ENCODE results near the gene STX17. TPM values are rescaled to one million over a fixed set of nuclear protein-coding genes. Genes with fewer than 3 reads are reported as not detected.

The STX17 gene
- total and polyA plus RNA-seq, 2 experiments from 2014 or later = 16.9 to 17.0 TPM

GRCh38 chr9:99918134-99918533 lies 11.7 kb downstream of the STX17 start:
- WGBS, 2 experiments (ENCODE audit: low coverage in 1 of 2, low lambda C conversion rate in 2 of 2, missing lambda C conversion rate in 2 of 2) = 73 to 75% methylated on average over 3 of the region's 3 CpGs
- TF ChIP-seq EZH2phosphoT487 (IDR thresholded peaks at IDR 0.05; ENCODE audit: insufficient read depth, low read depth) (no peak), EZH2 (IDR thresholded peaks at IDR 0.05; ENCODE audit: insufficient read depth, poor library complexity, severe bottlenecking) (no peak)

GRCh38 chr9:99919930-99920329 lies 13.5 kb downstream of the STX17 start:
- Histone ChIP-seq H3K27ac (no peak overlapping the region), H3K4me3 (no peak overlapping the region), H3K4me2 (ENCODE audit: unreplicated experiment) (no peak overlapping the region), H3K9ac (no peak overlapping the region), H3K27me3 (replicated peaks; ENCODE audit: insufficient read depth) (no peaks in the 10 kb centered on the region), H2AFZ (no peak overlapping the region), H3K4me1 (ENCODE audit: insufficient read depth) (no peaks in the 10 kb centered on the region), H3K36me3 (ENCODE audit: low read depth) (peaks cover 29% of the 10 kb centered on the region; the same call in 1 of the 2 replicates), H3K79me2 (ENCODE audit: insufficient read depth) (no peaks in the 10 kb centered on the region), H4K20me1 (ENCODE audit: insufficient read depth) (no peaks in the 10 kb centered on the region), H3K9me2 (ENCODE audit: insufficient read depth) (no peaks in the 10 kb centered on the region), H3F3A (ENCODE audit: insufficient read depth) (no peaks in the 10 kb centered on the region), H3K9me3 (ENCODE audit: low read depth) (no peaks in the 10 kb centered on the region)
- in situ Hi-C loops (cut with MboI) = no loop called here
- TF ChIP-seq EZH2 (IDR thresholded peaks at IDR 0.05; ENCODE audit: insufficient read depth, poor library complexity, severe bottlenecking) (no peak), EZH2phosphoT487 (IDR thresholded peaks at IDR 0.05; ENCODE audit: insufficient read depth, low read depth) (no peak)
- 52 to 55% methylated on average over 2 of the region's 2 CpGs for WGBS, 2 experiments (ENCODE audit: low coverage in 1 of 2, low lambda C conversion rate in 2 of 2, missing lambda C conversion rate in 2 of 2)
- no peak for DNase-seq

More at GRCh38 chr9:99918134-99918533, 11.7 kb downstream of the STX17 start:
- Histone ChIP-seq H3F3A (ENCODE audit: insufficient read depth) (no peaks in the 10 kb centered on the region), H2AFZ (no peak overlapping the region), H3K4me3 (no peak overlapping the region), H3K79me2 (ENCODE audit: insufficient read depth) (peaks cover 2% of the 10 kb centered on the region), H4K20me1 (ENCODE audit: insufficient read depth) (no peaks in the 10 kb centered on the region), H3K9me3 (ENCODE audit: low read depth) (no peaks in the 10 kb centered on the region), H3K9me2 (ENCODE audit: insufficient read depth) (no peaks in the 10 kb centered on the region), H3K27ac (no peak overlapping the region), H3K36me3 (ENCODE audit: low read depth) (peaks cover 26% of the 10 kb centered on the region; the same call in 1 of the 2 replicates), H3K4me1 (ENCODE audit: insufficient read depth) (no peaks in the 10 kb centered on the region), H3K27me3 (replicated peaks; ENCODE audit: insufficient read depth) (no peaks in the 10 kb centered on the region), H3K4me2 (ENCODE audit: unreplicated experiment) (no peak overlapping the region), H3K9ac (no peak overlapping the region)
- in situ Hi-C loops (cut with MboI) = no loop called here
- DNase-seq = no peak

- no peaks in the 10 kb centered on the region for H3K9me2 ChIP-seq (ENCODE audit: insufficient read depth)
- 70 to 72% methylated on average over 4 of the region's 4 CpGs for WGBS, 2 experiments (ENCODE audit: low coverage in 1 of 2, low lambda C conversion rate in 2 of 2, missing lambda C conversion rate in 2 of 2)
- no peaks in the 10 kb centered on the region for H3K27me3 ChIP-seq (replicated peaks; ENCODE audit: insufficient read depth)
- H3K27ac ChIP-seq = no peak overlapping the region
- no peaks in the 10 kb centered on the region for H3K4me1 ChIP-seq (ENCODE audit: insufficient read depth)
- no peak overlapping the region for H3K4me2 ChIP-seq (ENCODE audit: unreplicated experiment)
- no peaks in the 10 kb centered on the region for H3K9me3 ChIP-seq (ENCODE audit: low read depth)
- H3K79me2 ChIP-seq (ENCODE audit: insufficient read depth) = no peaks in the 10 kb centered on the region
- TF ChIP-seq EZH2 (IDR thresholded peaks at IDR 0.05; ENCODE audit: insufficient read depth, poor library complexity, severe bottlenecking) (no peak), EZH2phosphoT487 (IDR thresholded peaks at IDR 0.05; ENCODE audit: insufficient read depth, low read depth) (no peak)
- no peaks in the 10 kb centered on the region for H4K20me1 ChIP-seq (ENCODE audit: insufficient read depth)
- no peak for DNase-seq
- H3K9ac ChIP-seq = no peak overlapping the region
- no peak overlapping the region for H2AFZ ChIP-seq
- in situ Hi-C loops (cut with MboI) = no loop called here
- no peak overlapping the region for H3K4me3 ChIP-seq
- peaks cover 25% of the 10 kb centered on the region; the same call in 1 of the 2 replicates for H3K36me3 ChIP-seq (ENCODE audit: low read depth)
- no peaks in the 10 kb centered on the region for H3F3A ChIP-seq (ENCODE audit: insufficient read depth)
Measured at GRCh38 chr9:99921875-99922710, 15.6 kb downstream of the STX17 start.

- in situ Hi-C loops (cut with MboI) = no loop called here
Measured at GRCh38 chr9:99922711-99923030, 16.2 kb downstream of the STX17 start.

More at GRCh38 chr9:99922711-99923030, 16.2 kb downstream of the STX17 start:
- H3K4me3 ChIP-seq = no peak overlapping the region
- no peak overlapping the region for H3K27ac ChIP-seq
- no peak overlapping the region for H3K4me2 ChIP-seq (ENCODE audit: unreplicated experiment)
- no peaks in the 10 kb centered on the region for H3K79me2 ChIP-seq (ENCODE audit: insufficient read depth)
- no peak overlapping the region for H2AFZ ChIP-seq
- no peak for DNase-seq
- H3K36me3 ChIP-seq (ENCODE audit: low read depth) = peaks cover 21% of the 10 kb centered on the region; the same call in 1 of the 2 replicates
- no peak overlapping the region for H3K9ac ChIP-seq
- H3K9me3 ChIP-seq (ENCODE audit: low read depth) = no peaks in the 10 kb centered on the region
- no peaks in the 10 kb centered on the region for H4K20me1 ChIP-seq (ENCODE audit: insufficient read depth)
- TF ChIP-seq EZH2 (IDR thresholded peaks at IDR 0.05; ENCODE audit: insufficient read depth, poor library complexity, severe bottlenecking) (no peak), EZH2phosphoT487 (IDR thresholded peaks at IDR 0.05; ENCODE audit: insufficient read depth, low read depth) (no peak)
- no peaks in the 10 kb centered on the region for H3F3A ChIP-seq (ENCODE audit: insufficient read depth)
- H3K9me2 ChIP-seq (ENCODE audit: insufficient read depth) = no peaks in the 10 kb centered on the region
- no peaks in the 10 kb centered on the region for H3K27me3 ChIP-seq (replicated peaks; ENCODE audit: insufficient read depth)
- H3K4me1 ChIP-seq (ENCODE audit: insufficient read depth) = no peaks in the 10 kb centered on the region
